ENCODE data around the gene FHIT. TPM values are rescaled to one million over a fixed set of nuclear protein-coding genes. Genes with fewer than 3 reads are reported as not detected.

Gene FHIT
- total and polyA plus RNA-seq, 10 of the 15 experiments (the other 5 are each of a cell fraction or from before 2014, with no cell fraction given) = 4.2 to 14.9 (median 9.4) TPM

DNA sequence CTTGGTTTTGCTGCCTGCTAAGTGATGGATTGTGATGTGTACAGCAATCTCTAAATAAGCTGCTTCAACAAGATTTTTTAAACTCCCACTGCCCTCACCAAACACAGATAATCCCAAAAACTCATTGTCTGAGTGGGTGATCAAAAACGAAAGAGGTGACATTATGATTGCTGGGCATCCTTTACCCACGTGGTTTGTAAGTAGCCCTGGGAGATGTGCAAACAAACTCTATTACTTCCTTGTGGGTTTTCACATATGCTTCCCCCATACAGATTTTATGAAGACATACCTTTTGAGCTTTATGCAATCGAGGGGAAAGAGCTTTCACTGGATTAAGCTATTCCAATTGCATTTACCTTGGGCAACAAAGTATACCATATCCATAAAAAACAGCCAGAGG lies 1000.4 kb downstream of the FHIT start (continued):
- TF ChIP-seq BRCA1 (IDR thresholded peaks at IDR 0.05; ENCODE audit: low read depth, low read length) = no peak
- TF ChIP-seq CHD2 (IDR thresholded peaks at IDR 0.05; ENCODE audit: borderline replicate concordance, low read depth, low read length) = no peak
- TF ChIP-seq, protein P1, sequence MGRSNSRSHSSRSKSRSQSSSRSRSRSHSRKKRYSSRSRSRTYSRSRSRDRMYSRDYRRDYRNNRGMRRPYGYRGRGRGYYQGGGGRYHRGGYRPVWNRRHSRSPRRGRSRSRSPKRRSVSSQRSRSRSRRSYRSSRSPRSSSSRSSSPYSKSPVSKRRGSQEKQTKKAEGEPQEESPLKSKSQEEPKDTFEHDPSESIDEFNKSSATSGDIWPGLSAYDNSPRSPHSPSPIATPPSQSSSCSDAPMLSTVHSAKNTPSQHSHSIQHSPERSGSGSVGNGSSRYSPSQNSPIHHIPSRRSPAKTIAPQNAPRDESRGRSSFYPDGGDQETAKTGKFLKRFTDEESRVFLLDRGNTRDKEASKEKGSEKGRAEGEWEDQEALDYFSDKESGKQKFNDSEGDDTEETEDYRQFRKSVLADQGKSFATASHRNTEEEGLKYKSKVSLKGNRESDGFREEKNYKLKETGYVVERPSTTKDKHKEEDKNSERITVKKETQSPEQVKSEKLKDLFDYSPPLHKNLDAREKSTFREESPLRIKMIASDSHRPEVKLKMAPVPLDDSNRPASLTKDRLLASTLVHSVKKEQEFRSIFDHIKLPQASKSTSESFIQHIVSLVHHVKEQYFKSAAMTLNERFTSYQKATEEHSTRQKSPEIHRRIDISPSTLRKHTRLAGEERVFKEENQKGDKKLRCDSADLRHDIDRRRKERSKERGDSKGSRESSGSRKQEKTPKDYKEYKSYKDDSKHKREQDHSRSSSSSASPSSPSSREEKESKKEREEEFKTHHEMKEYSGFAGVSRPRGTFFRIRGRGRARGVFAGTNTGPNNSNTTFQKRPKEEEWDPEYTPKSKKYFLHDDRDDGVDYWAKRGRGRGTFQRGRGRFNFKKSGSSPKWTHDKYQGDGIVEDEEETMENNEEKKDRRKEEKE (IDR thresholded peaks at IDR 0.05) = no peak
- no peak for TF ChIP-seq ZSCAN29 (IDR thresholded peaks at IDR 0.05)
- TF ChIP-seq, protein P2, sequence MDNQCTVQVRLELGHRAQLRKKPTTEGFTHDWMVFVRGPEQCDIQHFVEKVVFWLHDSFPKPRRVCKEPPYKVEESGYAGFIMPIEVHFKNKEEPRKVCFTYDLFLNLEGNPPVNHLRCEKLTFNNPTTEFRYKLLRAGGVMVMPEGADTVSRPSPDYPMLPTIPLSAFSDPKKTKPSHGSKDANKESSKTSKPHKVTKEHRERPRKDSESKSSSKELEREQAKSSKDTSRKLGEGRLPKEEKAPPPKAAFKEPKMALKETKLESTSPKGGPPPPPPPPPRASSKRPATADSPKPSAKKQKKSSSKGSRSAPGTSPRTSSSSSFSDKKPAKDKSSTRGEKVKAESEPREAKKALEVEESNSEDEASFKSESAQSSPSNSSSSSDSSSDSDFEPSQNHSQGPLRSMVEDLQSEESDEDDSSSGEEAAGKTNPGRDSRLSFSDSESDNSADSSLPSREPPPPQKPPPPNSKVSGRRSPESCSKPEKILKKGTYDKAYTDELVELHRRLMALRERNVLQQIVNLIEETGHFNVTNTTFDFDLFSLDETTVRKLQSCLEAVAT (IDR thresholded peaks at IDR 0.05) = no peak

DNA sequence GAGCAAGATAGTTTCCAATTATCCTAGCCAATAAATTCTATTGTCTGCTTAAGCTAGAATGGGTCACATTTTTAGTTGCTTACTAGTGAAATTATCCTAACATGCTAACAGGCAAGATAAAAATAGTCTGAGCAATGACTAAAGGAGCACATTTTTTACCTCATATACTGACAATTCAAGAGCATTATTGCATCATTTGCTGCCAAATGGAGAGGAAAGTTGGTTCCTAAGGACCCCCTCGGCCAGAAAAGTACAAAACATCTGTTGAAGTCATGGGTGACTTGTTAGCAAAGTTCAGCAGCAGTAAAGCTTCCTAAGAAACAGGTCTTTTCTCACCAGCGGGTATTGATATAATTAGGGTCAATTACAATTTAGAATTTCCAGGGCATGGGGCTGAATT lies 1001.0 kb downstream of the FHIT start:
- H3K9ac ChIP-seq (ENCODE audit: control insufficient read depth, insufficient read depth, low read length) = no peak overlapping the region
- H3K27me3 ChIP-seq (replicated peaks in 1 of 2; ENCODE audit: control insufficient read depth in 2 of 2, insufficient read depth in 2 of 2, low read length in 1 of 2) = no peaks in the 10 kb centered on the region
- ChIA-PET SMC1A (ENCODE audit: uncharacterized antibody, unreplicated experiment) (interaction anchor here (1.3 kb wide), 1 partner anchor 10 kb away, joined by 3 read pairs; no protein-coding TSS in a partner anchor), POLR2A (no interaction called here), RAD21 (ENCODE audit: unreplicated experiment) (no interaction called here), CTCF (interaction anchor here (2.1 kb wide), 1 partner anchor 11 kb away, joined by 10 read pairs; no protein-coding TSS in a partner anchor)
- in situ Hi-C loops (cut with MboI) = no loop called here
- no peak overlapping the region for H3K4me2 ChIP-seq (ENCODE audit: control insufficient read depth, insufficient read depth)
- intact Hi-C loops (cut with micrococcal nuclease; ENCODE audit: unreplicated experiment) = no loop called here
- FAIRE-seq = no peak
- 0% methylated on average over 2 of the region's 2 CpGs for WGBS (ENCODE audit: insufficient coverage, insufficient replicate concordance, low lambda C conversion rate, missing lambda C conversion rate)
- no peak for ATAC-seq
- H3K4me1 ChIP-seq (ENCODE audit: control insufficient read depth, insufficient read depth, low read length) = no peaks in the 10 kb centered on the region
- BruUV-seq (replicated peaks) = no TSS peak
- no peaks in the 10 kb centered on the region for H3K79me2 ChIP-seq (ENCODE audit: control insufficient read depth, insufficient read depth, low read length)
- no peak overlapping the region for H3K4me3 ChIP-seq
- no peak for DNase-seq (ENCODE audit: low read depth, low spot score)
- no peak overlapping the region for H3K27ac ChIP-seq (ENCODE audit: control insufficient read depth, insufficient read depth)
- H3K9me3 ChIP-seq (replicated peaks; ENCODE audit: control insufficient read depth, insufficient read depth, low read length) = no peaks in the 10 kb centered on the region
- no peak overlapping the region for H2AFZ ChIP-seq (ENCODE audit: control insufficient read depth, low read depth, low read length)
- no peaks in the 10 kb centered on the region for H4K20me1 ChIP-seq (ENCODE audit: control insufficient read depth, insufficient read depth)
- no peaks in the 10 kb centered on the region for H3K36me3 ChIP-seq (ENCODE audit: control insufficient read depth in 2 of 2, insufficient read depth in 2 of 2, low read length in 1 of 2)
- TF ChIP-seq CEBPB (IDR thresholded peaks at IDR 0.05; ENCODE audit: borderline replicate concordance in 1 of 2, low read depth in 2 of 2, low read length in 2 of 2) (no peak), ZZZ3 (IDR thresholded peaks at IDR 0.05; ENCODE audit: control insufficient read depth, insufficient read length, low read depth) (no peak), MYB (IDR thresholded peaks at IDR 0.05; ENCODE audit: borderline replicate concordance, low read depth, low read length) (no peak), CBX3 (IDR thresholded peaks at IDR 0.05; ENCODE audit: borderline replicate concordance, low read depth) (no peak), CBFB (IDR thresholded peaks at IDR 0.05; ENCODE audit: low read depth) (no peak), ZNF207 (IDR thresholded peaks at IDR 0.05; ENCODE audit: borderline replicate concordance) (no peak), TBL1XR1 (IDR thresholded peaks at IDR 0.05; ENCODE audit: low read depth, low read length) (no peak)
- TF ChIP-seq, protein P3, sequence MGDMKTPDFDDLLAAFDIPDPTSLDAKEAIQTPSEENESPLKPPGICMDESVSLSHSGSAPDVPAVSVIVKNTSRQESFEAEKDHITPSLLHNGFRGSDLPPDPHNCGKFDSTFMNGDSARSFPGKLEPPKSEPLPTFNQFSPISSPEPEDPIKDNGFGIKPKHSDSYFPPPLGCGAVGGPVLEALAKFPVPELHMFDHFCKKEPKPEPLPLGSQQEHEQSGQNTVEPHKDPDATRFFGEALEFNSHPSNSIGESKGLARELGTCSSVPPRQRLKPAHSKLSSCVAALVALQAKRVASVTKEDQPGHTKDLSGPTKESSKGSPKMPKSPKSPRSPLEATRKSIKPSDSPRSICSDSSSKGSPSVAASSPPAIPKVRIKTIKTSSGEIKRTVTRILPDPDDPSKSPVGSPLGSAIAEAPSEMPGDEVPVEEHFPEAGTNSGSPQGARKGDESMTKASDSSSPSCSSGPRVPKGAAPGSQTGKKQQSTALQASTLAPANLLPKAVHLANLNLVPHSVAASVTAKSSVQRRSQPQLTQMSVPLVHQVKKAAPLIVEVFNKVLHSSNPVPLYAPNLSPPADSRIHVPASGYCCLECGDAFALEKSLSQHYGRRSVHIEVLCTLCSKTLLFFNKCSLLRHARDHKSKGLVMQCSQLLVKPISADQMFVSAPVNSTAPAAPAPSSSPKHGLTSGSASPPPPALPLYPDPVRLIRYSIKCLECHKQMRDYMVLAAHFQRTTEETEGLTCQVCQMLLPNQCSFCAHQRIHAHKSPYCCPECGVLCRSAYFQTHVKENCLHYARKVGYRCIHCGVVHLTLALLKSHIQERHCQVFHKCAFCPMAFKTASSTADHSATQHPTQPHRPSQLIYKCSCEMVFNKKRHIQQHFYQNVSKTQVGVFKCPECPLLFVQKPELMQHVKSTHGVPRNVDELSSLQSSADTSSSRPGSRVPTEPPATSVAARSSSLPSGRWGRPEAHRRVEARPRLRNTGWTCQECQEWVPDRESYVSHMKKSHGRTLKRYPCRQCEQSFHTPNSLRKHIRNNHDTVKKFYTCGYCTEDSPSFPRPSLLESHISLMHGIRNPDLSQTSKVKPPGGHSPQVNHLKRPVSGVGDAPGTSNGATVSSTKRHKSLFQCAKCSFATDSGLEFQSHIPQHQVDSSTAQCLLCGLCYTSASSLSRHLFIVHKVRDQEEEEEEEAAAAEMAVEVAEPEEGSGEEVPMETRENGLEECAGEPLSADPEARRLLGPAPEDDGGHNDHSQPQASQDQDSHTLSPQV (IDR thresholded peaks at IDR 0.05) = no peak
- TF ChIP-seq, protein P4, sequence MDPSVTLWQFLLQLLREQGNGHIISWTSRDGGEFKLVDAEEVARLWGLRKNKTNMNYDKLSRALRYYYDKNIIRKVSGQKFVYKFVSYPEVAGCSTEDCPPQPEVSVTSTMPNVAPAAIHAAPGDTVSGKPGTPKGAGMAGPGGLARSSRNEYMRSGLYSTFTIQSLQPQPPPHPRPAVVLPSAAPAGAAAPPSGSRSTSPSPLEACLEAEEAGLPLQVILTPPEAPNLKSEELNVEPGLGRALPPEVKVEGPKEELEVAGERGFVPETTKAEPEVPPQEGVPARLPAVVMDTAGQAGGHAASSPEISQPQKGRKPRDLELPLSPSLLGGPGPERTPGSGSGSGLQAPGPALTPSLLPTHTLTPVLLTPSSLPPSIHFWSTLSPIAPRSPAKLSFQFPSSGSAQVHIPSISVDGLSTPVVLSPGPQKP (IDR thresholded peaks at IDR 0.05; ENCODE audit: low read depth, low read length) = no peak
